GM23338 (cell line): Measurements from ENCODE around the gene SLC48A1. TPM values are rescaled to one million over a fixed set of nuclear protein-coding genes. Genes with fewer than 3 reads are reported as not detected.

Experiments
- ATAC-seq: fragments of 200-7000 bp; cut with Tn5 transposase; 3 replicates; pipeline ENCODE4 v1.9.1; 2020
- DNase-seq: peaks from one replicate; pipeline ENCODE4 v3.0.0-alpha.2; 2015; ENCODE audit warnings: low spot score
- H2AFZ ChIP-seq: fragments of 200-600 bp; sonication (generic); 2 replicates; pipeline ENCODE4 v1.8.0; 2016; ENCODE audit warnings: antibody characterized with exemption, mild to moderate bottlenecking, moderate library complexity
- H3F3A ChIP-seq: fragments of 200-600 bp; sonication (generic); replicated peaks from 2 replicates; pipeline ENCODE4 v1.8.0; 2017; ENCODE audit warnings: antibody characterized with exemption, mixed run types, low read depth
- H3K27ac ChIP-seq: fragments of 200-600 bp; sonication (generic); 2 replicates; pipeline ENCODE4 v1.6.1; 2016; ENCODE audit warnings: low read depth
- H3K27me3 ChIP-seq: fragments of 200-600 bp; sonication (generic); 2 replicates; pipeline ENCODE4 v1.8.0; 2016; ENCODE audit warnings: mild to moderate bottlenecking, mixed run types, moderate library complexity; ENCODE audit not compliant: insufficient read depth
- H3K36me3 ChIP-seq: fragments of 200-600 bp; sonication (generic); 2 replicates; pipeline ENCODE4 v1.8.0; 2016; ENCODE audit warnings: mild to moderate bottlenecking; ENCODE audit not compliant: insufficient read depth
- H3K4me1 ChIP-seq: fragments of 200-600 bp; sonication (generic); 2 replicates; pipeline ENCODE4 v1.8.0; 2016; ENCODE audit warnings: mild to moderate bottlenecking, moderate library complexity; ENCODE audit not compliant: insufficient read depth
- H3K4me2 ChIP-seq: fragments of 200-600 bp; sonication (generic); 2 replicates; pipeline ENCODE4 v1.7.1; 2017; ENCODE audit warnings: mixed run types
- H3K4me3 ChIP-seq: fragments of 200-600 bp; sonication (generic); 2 replicates; pipeline ENCODE4 v1.6.1; 2016; ENCODE audit warnings: mixed run types
- H3K79me2 ChIP-seq: fragments of 200-600 bp; sonication (generic); replicated peaks from 2 replicates; pipeline ENCODE4 v1.8.0; 2017; ENCODE audit warnings: mild to moderate bottlenecking; ENCODE audit not compliant: insufficient read depth
- H3K9me2 ChIP-seq: fragments of 200-600 bp; sonication (generic); 2 replicates; pipeline ENCODE4 v1.8.0; 2017; ENCODE audit not compliant: insufficient read depth
- H4K20me1 ChIP-seq: fragments of 200-600 bp; sonication (generic); replicated peaks from 2 replicates; pipeline ENCODE4 v1.8.0; 2017; ENCODE audit warnings: mild to moderate bottlenecking; ENCODE audit not compliant: insufficient read depth
- H3K27ac Mint-ChIP-seq: 2 replicates; pipeline ENCODE4 v1.8.0; 2020; ENCODE audit warnings: inconsistent platforms, mild to moderate bottlenecking, moderate library complexity, mixed read lengths
- H3K27me3 Mint-ChIP-seq: 3 replicates; pipeline ENCODE4 v1.8.0; 2022; ENCODE audit warnings: low read depth, mild to moderate bottlenecking, moderate library complexity, mixed read lengths, inconsistent platforms; ENCODE audit not compliant: insufficient read depth, poor library complexity
- H3K36me3 Mint-ChIP-seq: 3 replicates; pipeline ENCODE4 v1.8.0; 2021; ENCODE audit warnings: low read depth, mild to moderate bottlenecking, inconsistent platforms, moderate library complexity, mixed read lengths
- H3K4me1 Mint-ChIP-seq: 3 replicates; pipeline ENCODE4 v1.8.0; 2020; ENCODE audit warnings: mild to moderate bottlenecking, inconsistent platforms, mixed read lengths
- H3K4me3 Mint-ChIP-seq: 3 replicates; pipeline ENCODE4 v1.8.0; 2021; ENCODE audit warnings: moderate library complexity, mild to moderate bottlenecking, inconsistent platforms, mixed read lengths
- H3K9me3 Mint-ChIP-seq: 3 replicates; pipeline ENCODE4 v1.8.0; 2020; ENCODE audit warnings: moderate library complexity, mild to moderate bottlenecking, inconsistent platforms, mixed read lengths
- EZH2 ChIP-seq: fragments of 200-600 bp; sonication (generic); IDR thresholded peaks from one replicate; pipeline ENCODE4 v1.8.0; 2017; ENCODE audit warnings: antibody characterized with exemption, mild to moderate bottlenecking, low read depth; ENCODE audit not compliant: unreplicated experiment
- EZH2phosphoT487 ChIP-seq: fragments of 200-600 bp; sonication (generic); IDR thresholded peaks from one replicate; pipeline ENCODE4 v1.8.1; 2018; ENCODE audit warnings: antibody characterized with exemption; ENCODE audit not compliant: unreplicated experiment
- JUNB ChIP-seq: IDR thresholded peaks from one replicate; pipeline ENCODE4 v1.6.1; 2016; ENCODE audit warnings: antibody characterized with exemption; ENCODE audit not compliant: unreplicated experiment
- NANOG ChIP-seq: IDR thresholded peaks from 2 replicates; pipeline ENCODE4 v1.6.1; 2016; ENCODE audit warnings: antibody characterized with exemption, borderline replicate concordance
- POLR2AphosphoS5 ChIP-seq: IDR thresholded peaks from 2 replicates; pipeline ENCODE4 v1.6.1; 2016; ENCODE audit warnings: antibody characterized with exemption, low read depth
- STAT1 ChIP-seq: IDR thresholded peaks from one replicate; pipeline ENCODE4 v1.6.1; 2016; ENCODE audit warnings: antibody characterized with exemption; ENCODE audit not compliant: unreplicated experiment
- ZNF114 ChIP-seq: fragments of 250-450 bp; sonication (Bioruptor Pico); IDR thresholded peaks from 2 replicates; pipeline ENCODE4 v1.5.0; 2020; ENCODE audit warnings: mild to moderate bottlenecking, moderate library complexity
- ZNF331 ChIP-seq: fragments of 250-450 bp; sonication (Bioruptor Pico); IDR thresholded peaks from 2 replicates; pipeline ENCODE4 v1.5.0; 2020; ENCODE audit warnings: low read depth, mild to moderate bottlenecking, moderate library complexity
- polyA plus RNA-seq: library from polyadenylated mRNA; unstranded; fragments of >200 nt; fragmentation: Nextera tagmentation; extraction: Ambion mirVana; gene quantifications from 2 replicates; pipeline ENCODE4 v1.2.1, GENCODE V29; 2016
- total RNA-seq: library from RNA; depleted of rRNA; stranded (reverse); fragments of >200 nt; shearing (Covaris generic); gene quantifications from 2 replicates; pipeline ENCODE4 v1.2.3, GENCODE V29; 2014
- TF ChIP-seq, protein P1 (sequence below): IDR thresholded peaks from 2 replicates; pipeline ENCODE4 v1.6.1; 2016; ENCODE audit warnings: antibody characterized with exemption
- TF ChIP-seq, protein P2 (sequence below): fragments of 250-450 bp; sonication (Bioruptor Pico); IDR thresholded peaks from 2 replicates; pipeline ENCODE4 v1.5.0; 2020; ENCODE audit warnings: mild to moderate bottlenecking, moderate library complexity
- TF ChIP-seq, protein P3 (sequence below), 2 experiments: fragments of 200-600 bp in 1 of 2; sonication (generic) in 1 of 2; conservative IDR thresholded peaks; 2 replicates each; pipeline versions ENCODE4 v1.5.1 to v1.6.1; 2016 to 2017; ENCODE audit warnings: antibody characterized with exemption in 2 of 2, low read depth in 2 of 2, mild to moderate bottlenecking in 2 of 2, moderate library complexity in 1 of 2

The SLC48A1 gene
- total and polyA plus RNA-seq, 2 experiments from 2014 or later: 5.8 to 9.0 TPM

DNA sequence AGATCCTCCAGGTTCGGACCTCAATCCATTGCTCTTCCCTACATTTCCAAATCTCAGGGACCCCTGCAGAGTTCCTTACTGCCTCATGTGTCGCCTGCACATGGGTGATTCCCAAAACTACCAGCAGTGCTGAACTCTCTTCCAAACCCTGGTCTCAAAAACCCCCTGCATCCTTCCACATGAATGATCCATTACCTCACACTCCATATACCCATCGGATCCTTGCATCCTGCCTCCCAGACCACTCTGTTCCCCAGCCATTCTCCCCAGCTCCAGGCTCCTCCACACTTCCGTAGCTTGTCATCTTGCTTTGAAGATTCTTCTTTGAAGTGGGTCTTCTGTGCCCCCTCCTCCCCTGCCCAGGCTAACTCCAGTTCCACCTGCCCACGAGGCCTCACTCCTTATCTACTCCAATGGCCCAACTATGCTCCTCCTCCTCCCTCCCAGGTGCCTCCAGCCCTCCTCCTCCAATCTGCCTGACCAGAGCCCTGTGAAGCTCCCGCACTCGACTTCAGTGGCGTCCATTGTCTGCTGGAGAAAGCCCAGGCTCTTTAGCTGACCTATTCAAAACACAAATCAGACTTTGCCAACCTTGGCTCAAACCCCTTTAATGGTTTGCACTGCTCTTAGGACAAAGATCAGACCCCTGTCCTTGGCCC, 28.1 kb upstream of the SLC48A1 start:
- Mint-ChIP-seq H3K27me3 (peaks cover 28% of the 10 kb centered on the region), H3K4me1 (peaks cover 41% of the 10 kb centered on the region), H3K4me3 (no peak overlapping the region; the same call in 2 of the 3 replicates), H3K9me3 (no peaks in the 10 kb centered on the region; the same call in 2 of the 3 replicates), H3K36me3 (peaks cover 2% of the 10 kb centered on the region; the same call in 1 of the 3 replicates), H3K27ac (0 out of 2 replicates have a peak overlapping the region, but pooled peaks have one; percentile 49)
- DNase-seq (no peak), ATAC-seq (no peak)
- no peak overlapping the region for H3K4me2 ChIP-seq
- no peak overlapping the region for H3K27ac ChIP-seq
- H2AFZ ChIP-seq: no peak overlapping the region
- no peaks in the 10 kb centered on the region for H3K79me2 ChIP-seq
- H3F3A ChIP-seq: no peaks in the 10 kb centered on the region
- 0 out of 2 replicates have a peak, but pooled peaks cover 4% of the 10 kb centered on the region for H3K4me1 ChIP-seq
- H3K9me2 ChIP-seq: no peaks in the 10 kb centered on the region
- no peaks in the 10 kb centered on the region for H3K27me3 ChIP-seq
- H4K20me1 ChIP-seq: no peaks in the 10 kb centered on the region
- no peak overlapping the region for H3K4me3 ChIP-seq
- no peak for TF ChIP-seq EZH2
- TF ChIP-seq EZH2phosphoT487: no peak
- TF ChIP-seq ZNF331 (CRISPR knock-in tag): no peak
- no peaks in the 10 kb centered on the region for H3K36me3 ChIP-seq

DNA sequence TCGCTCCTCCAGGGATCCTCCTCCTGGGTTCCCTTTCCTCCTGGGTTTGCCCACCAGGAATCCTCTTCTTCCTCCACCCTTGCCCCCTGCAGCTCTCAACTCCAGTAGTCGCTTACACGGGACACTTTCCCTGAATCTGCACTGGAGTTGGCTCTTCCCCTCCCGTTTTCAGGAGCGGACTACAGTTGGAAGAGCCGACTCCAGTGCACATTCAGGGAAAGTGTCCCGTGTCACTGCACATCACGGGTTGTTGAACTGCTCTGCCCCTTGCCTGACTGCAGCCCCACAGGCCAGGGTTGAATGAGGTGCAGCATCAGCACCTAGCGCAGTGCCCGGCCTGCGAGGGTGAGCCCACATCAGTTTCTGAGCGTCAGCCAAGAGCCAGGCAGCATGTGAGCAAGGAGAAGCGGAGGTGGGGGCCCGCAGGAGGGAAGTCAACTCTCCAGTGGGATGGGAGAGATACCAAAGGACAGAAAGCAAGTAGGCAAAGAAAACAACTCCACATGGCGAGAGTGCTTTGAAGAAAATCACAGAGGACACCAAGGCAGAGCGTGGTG, 27.5 kb upstream of the SLC48A1 start:
- ATAC-seq: no peak
- peaks cover 29% of the 10 kb centered on the region for H3K27me3 Mint-ChIP-seq
- Histone ChIP-seq H3F3A (no peaks in the 10 kb centered on the region), H3K4me1 (0 out of 2 replicates have a peak, but pooled peaks cover 4% of the 10 kb centered on the region), H3K36me3 (no peaks in the 10 kb centered on the region), H2AFZ (no peak overlapping the region), H3K4me2 (no peak overlapping the region), H3K9me2 (no peaks in the 10 kb centered on the region), H4K20me1 (no peaks in the 10 kb centered on the region), H3K79me2 (no peaks in the 10 kb centered on the region), H3K4me3 (no peak overlapping the region), H3K27ac (no peak overlapping the region), H3K27me3 (no peaks in the 10 kb centered on the region)
- no peak for DNase-seq
- no peaks in the 10 kb centered on the region; the same call in 2 of the 3 replicates for H3K9me3 Mint-ChIP-seq
- H3K36me3 Mint-ChIP-seq: peaks cover 4% of the 10 kb centered on the region; the same call in 1 of the 3 replicates
- H3K4me1 Mint-ChIP-seq: peaks cover 39% of the 10 kb centered on the region
- H3K27ac Mint-ChIP-seq: 0 out of 2 replicates have a peak overlapping the region, but pooled peaks have one; percentile 49
- H3K4me3 Mint-ChIP-seq: no peak overlapping the region
- TF ChIP-seq, protein P1, sequence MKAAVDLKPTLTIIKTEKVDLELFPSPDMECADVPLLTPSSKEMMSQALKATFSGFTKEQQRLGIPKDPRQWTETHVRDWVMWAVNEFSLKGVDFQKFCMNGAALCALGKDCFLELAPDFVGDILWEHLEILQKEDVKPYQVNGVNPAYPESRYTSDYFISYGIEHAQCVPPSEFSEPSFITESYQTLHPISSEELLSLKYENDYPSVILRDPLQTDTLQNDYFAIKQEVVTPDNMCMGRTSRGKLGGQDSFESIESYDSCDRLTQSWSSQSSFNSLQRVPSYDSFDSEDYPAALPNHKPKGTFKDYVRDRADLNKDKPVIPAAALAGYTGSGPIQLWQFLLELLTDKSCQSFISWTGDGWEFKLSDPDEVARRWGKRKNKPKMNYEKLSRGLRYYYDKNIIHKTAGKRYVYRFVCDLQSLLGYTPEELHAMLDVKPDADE: no peak
- TF ChIP-seq STAT1 (no peak), NANOG (no peak), ZNF114 (CRISPR knock-in tag) (no peak), EZH2 (no peak), JUNB (no peak), ZNF331 (CRISPR knock-in tag) (no peak), POLR2AphosphoS5 (no peak)
- TF ChIP-seq, protein P2, sequence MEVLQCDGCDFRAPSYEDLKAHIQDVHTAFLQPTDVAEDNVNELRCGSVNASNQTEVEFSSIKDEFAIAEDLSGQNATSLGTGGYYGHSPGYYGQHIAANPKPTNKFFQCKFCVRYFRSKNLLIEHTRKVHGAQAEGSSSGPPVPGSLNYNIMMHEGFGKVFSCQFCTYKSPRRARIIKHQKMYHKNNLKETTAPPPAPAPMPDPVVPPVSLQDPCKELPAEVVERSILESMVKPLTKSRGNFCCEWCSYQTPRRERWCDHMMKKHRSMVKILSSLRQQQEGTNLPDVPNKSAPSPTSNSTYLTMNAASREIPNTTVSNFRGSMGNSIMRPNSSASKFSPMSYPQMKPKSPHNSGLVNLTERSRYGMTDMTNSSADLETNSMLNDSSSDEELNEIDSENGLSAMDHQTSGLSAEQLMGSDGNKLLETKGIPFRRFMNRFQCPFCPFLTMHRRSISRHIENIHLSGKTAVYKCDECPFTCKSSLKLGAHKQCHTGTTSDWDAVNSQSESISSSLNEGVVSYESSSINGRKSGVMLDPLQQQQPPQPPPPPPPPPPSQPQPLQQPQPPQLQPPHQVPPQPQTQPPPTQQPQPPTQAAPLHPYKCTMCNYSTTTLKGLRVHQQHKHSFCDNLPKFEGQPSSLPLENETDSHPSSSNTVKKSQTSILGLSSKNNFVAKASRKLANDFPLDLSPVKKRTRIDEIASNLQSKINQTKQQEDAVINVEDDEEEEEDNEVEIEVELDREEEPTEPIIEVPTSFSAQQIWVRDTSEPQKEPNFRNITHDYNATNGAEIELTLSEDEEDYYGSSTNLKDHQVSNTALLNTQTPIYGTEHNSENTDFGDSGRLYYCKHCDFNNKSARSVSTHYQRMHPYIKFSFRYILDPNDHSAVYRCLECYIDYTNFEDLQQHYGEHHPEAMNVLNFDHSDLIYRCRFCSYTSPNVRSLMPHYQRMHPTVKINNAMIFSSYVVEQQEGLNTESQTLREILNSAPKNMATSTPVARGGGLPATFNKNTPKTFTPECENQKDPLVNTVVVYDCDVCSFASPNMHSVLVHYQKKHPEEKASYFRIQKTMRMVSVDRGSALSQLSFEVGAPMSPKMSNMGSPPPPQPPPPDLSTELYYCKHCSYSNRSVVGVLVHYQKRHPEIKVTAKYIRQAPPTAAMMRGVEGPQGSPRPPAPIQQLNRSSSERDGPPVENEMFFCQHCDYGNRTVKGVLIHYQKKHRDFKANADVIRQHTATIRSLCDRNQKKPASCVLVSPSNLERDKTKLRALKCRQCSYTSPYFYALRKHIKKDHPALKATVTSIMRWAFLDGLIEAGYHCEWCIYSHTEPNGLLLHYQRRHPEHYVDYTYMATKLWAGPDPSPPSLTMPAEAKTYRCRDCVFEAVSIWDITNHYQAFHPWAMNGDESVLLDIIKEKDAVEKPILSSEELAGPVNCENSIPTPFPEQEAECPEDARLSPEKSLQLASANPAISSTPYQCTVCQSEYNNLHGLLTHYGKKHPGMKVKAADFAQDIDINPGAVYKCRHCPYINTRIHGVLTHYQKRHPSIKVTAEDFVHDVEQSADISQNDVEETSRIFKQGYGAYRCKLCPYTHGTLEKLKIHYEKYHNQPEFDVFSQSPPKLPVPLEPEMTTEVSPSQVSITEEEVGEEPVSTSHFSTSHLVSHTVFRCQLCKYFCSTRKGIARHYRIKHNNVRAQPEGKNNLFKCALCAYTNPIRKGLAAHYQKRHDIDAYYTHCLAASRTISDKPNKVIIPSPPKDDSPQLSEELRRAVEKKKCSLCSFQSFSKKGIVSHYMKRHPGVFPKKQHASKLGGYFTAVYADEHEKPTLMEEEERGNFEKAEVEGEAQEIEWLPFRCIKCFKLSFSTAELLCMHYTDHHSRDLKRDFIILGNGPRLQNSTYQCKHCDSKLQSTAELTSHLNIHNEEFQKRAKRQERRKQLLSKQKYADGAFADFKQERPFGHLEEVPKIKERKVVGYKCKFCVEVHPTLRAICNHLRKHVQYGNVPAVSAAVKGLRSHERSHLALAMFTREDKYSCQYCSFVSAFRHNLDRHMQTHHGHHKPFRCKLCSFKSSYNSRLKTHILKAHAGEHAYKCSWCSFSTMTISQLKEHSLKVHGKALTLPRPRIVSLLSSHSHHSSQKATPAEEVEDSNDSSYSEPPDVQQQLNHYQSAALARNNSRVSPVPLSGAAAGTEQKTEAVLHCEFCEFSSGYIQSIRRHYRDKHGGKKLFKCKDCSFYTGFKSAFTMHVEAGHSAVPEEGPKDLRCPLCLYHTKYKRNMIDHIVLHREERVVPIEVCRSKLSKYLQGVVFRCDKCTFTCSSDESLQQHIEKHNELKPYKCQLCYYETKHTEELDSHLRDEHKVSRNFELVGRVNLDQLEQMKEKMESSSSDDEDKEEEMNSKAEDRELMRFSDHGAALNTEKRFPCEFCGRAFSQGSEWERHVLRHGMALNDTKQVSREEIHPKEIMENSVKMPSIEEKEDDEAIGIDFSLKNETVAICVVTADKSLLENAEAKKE (CRISPR knock-in tag): no peak
- TF ChIP-seq, protein P3, sequence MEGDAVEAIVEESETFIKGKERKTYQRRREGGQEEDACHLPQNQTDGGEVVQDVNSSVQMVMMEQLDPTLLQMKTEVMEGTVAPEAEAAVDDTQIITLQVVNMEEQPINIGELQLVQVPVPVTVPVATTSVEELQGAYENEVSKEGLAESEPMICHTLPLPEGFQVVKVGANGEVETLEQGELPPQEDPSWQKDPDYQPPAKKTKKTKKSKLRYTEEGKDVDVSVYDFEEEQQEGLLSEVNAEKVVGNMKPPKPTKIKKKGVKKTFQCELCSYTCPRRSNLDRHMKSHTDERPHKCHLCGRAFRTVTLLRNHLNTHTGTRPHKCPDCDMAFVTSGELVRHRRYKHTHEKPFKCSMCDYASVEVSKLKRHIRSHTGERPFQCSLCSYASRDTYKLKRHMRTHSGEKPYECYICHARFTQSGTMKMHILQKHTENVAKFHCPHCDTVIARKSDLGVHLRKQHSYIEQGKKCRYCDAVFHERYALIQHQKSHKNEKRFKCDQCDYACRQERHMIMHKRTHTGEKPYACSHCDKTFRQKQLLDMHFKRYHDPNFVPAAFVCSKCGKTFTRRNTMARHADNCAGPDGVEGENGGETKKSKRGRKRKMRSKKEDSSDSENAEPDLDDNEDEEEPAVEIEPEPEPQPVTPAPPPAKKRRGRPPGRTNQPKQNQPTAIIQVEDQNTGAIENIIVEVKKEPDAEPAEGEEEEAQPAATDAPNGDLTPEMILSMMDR (conservative IDR thresholded peaks at IDR 0.05; ENCODE audit: low read depth in 2 of 2): no peak
